ENCODE measurements around the gene CENPH. TPM values are rescaled to one million over a fixed set of nuclear protein-coding genes. Genes with fewer than 3 reads are reported as not detected.

Gene CENPH
- polyA plus RNA-seq, 1 experiment: 7.4 TPM

- TF ChIP-seq CTCF (IDR thresholded peaks at IDR 0.05; ENCODE audit: insufficient read depth, low read depth, low read length): no peak
- Histone ChIP-seq H3K36me3 (ENCODE audit: control insufficient read depth, insufficient read depth, low read length) (no peaks in the 10 kb centered on the region), H3K27me3 (ENCODE audit: control insufficient read depth, insufficient read depth, low read length) (no peaks in the 10 kb centered on the region), H3K4me3 (ENCODE audit: low read depth, low read length) (no peak overlapping the region)
- POLR2A ChIA-PET: no interaction called here
- DNase-seq (ENCODE audit: low read depth): no peak
- CTCF ChIA-PET: interaction anchor here (1.1 kb wide), 1 partner anchor 40 kb away, joined by 3 read pairs; the partner anchor contains the start of gene CENPH
Observed at GRCh38 chr5:69149676-69150010, 39.7 kb upstream of the CENPH start.

GRCh38 chr5:69152731-69153130 is 36.7 kb upstream of the CENPH start:
- CTCF ChIA-PET: no interaction called here
- Histone ChIP-seq H3K27me3 (ENCODE audit: control insufficient read depth, insufficient read depth, low read length) (no peaks in the 10 kb centered on the region), H3K36me3 (ENCODE audit: control insufficient read depth, insufficient read depth, low read length) (no peaks in the 10 kb centered on the region), H3K4me3 (ENCODE audit: low read depth, low read length) (no peak overlapping the region)
- no peak for DNase-seq (ENCODE audit: low read depth)
- TF ChIP-seq CTCF (IDR thresholded peaks at IDR 0.05; ENCODE audit: insufficient read depth, low read depth, low read length): no peak
- POLR2A ChIA-PET: no interaction called here

- DNase-seq (ENCODE audit: low read depth): no peak
- no peak for TF ChIP-seq CTCF (IDR thresholded peaks at IDR 0.05; ENCODE audit: insufficient read depth, low read depth, low read length)
- H3K27me3 ChIP-seq (ENCODE audit: control insufficient read depth, insufficient read depth, low read length): no peaks in the 10 kb centered on the region
- H3K4me3 ChIP-seq (ENCODE audit: low read depth, low read length): no peak overlapping the region
- no peaks in the 10 kb centered on the region for H3K36me3 ChIP-seq (ENCODE audit: control insufficient read depth, insufficient read depth, low read length)
- CTCF ChIA-PET: no interaction called here
- POLR2A ChIA-PET: no interaction called here
Observed at GRCh38 chr5:69156456-69156855, 32.9 kb upstream of the CENPH start.

- ChIA-PET POLR2A (no interaction called here), CTCF (interaction anchor here (1.3 kb wide), 1 partner anchor 10 kb away, joined by 5 read pairs; no protein-coding TSS in a partner anchor)
- DNase-seq (ENCODE audit: low read depth): no peak
Observed at GRCh38 chr5:69158039-69158438, 31.3 kb upstream of the CENPH start.

GRCh38 chr5:69160651-69161050 is 28.7 kb upstream of the CENPH start:
- ChIA-PET POLR2A (no interaction called here), CTCF (interaction anchor here (1.3 kb wide), 1 partner anchor 14 kb away, joined by 3 read pairs; no protein-coding TSS in a partner anchor)
- DNase-seq (ENCODE audit: low read depth): no peak
- no peak for TF ChIP-seq CTCF (IDR thresholded peaks at IDR 0.05; ENCODE audit: insufficient read depth, low read depth, low read length)
- H3K27me3 ChIP-seq (ENCODE audit: control insufficient read depth, insufficient read depth, low read length): no peaks in the 10 kb centered on the region
- no peaks in the 10 kb centered on the region for H3K36me3 ChIP-seq (ENCODE audit: control insufficient read depth, insufficient read depth, low read length)
- no peak overlapping the region for H3K4me3 ChIP-seq (ENCODE audit: low read depth, low read length)

More at GRCh38 chr5:69158039-69158438, 31.3 kb upstream of the CENPH start:
- Histone ChIP-seq H3K27me3 (ENCODE audit: control insufficient read depth, insufficient read depth, low read length) (no peaks in the 10 kb centered on the region), H3K36me3 (ENCODE audit: control insufficient read depth, insufficient read depth, low read length) (no peaks in the 10 kb centered on the region), H3K4me3 (ENCODE audit: low read depth, low read length) (no peak overlapping the region)
- no peak for TF ChIP-seq CTCF (IDR thresholded peaks at IDR 0.05; ENCODE audit: insufficient read depth, low read depth, low read length)

Measured in BJ (cell line).